Ovary (tissue), 3 donors: ENCODE data around the gene NELL1.

ENCODE experiments used
- EP300 ChIP-seq: sonication (generic); formaldehyde crosslinking; IDR thresholded peaks from one replicate; pipeline ENCODE4 v1.6.1; 2017; ENCODE audit warnings: antibody characterized with exemption
- POLR2A ChIP-seq: fragments of 450-650 bp; IDR thresholded peaks from one replicate; pipeline ENCODE4 v1.6.1; 2017; ENCODE audit warnings: antibody characterized with exemption, mild to moderate bottlenecking, moderate library complexity
- TF ChIP-seq, protein P1 (sequence below), 3 donors: fragments of 450-650 bp in 2 of 3; fragments of 200-600 bp in 1 of 3; IDR thresholded peaks; one replicate each; pipeline versions ENCODE4 v1.5.1 to v1.8.0; 2016 to 2022; ENCODE audit warnings: antibody characterized with exemption in 3 of 3, mild to moderate bottlenecking in 1 of 3
- donor health status: DM: no; HTN: no; CAD: no.

GRCh38 chr11:21602699-21603098 is 933.3 kb downstream of the NELL1 start:
- TF ChIP-seq, protein P1, sequence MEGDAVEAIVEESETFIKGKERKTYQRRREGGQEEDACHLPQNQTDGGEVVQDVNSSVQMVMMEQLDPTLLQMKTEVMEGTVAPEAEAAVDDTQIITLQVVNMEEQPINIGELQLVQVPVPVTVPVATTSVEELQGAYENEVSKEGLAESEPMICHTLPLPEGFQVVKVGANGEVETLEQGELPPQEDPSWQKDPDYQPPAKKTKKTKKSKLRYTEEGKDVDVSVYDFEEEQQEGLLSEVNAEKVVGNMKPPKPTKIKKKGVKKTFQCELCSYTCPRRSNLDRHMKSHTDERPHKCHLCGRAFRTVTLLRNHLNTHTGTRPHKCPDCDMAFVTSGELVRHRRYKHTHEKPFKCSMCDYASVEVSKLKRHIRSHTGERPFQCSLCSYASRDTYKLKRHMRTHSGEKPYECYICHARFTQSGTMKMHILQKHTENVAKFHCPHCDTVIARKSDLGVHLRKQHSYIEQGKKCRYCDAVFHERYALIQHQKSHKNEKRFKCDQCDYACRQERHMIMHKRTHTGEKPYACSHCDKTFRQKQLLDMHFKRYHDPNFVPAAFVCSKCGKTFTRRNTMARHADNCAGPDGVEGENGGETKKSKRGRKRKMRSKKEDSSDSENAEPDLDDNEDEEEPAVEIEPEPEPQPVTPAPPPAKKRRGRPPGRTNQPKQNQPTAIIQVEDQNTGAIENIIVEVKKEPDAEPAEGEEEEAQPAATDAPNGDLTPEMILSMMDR (IDR thresholded peaks at IDR 0.05): no peak
- TF ChIP-seq POLR2A: no peak
- no peak for TF ChIP-seq EP300
